GM19328 (cell line): Measurements from ENCODE around the gene RNF187.

Experiments used
- ATAC-seq: cut with Tn5 transposase; IDR thresholded peaks from one replicate; pipeline ENCODE4 v1.9.1; 2021; ENCODE audit warnings: mild to moderate bottlenecking, moderate library complexity; ENCODE audit not compliant: unreplicated experiment

Gene RNF187

GRCh38 chr1:228542981-228543380 is 55.8 kb downstream of the RNF187 start:
- no peak for ATAC-seq

- no peak for ATAC-seq
These were observed 56.2 kb downstream of the RNF187 start for GRCh38 chr1:228543396-228543795.

GRCh38 chr1:228544021-228544850 is 57.1 kb downstream of the RNF187 start:
- no peak for ATAC-seq

- no peak for ATAC-seq
These were observed 57.9 kb downstream of the RNF187 start for GRCh38 chr1:228544921-228545591.
